HL-60 (cell line): Measurements from ENCODE around the gene SDCCAG8.

Experiments used
- DNase-seq, 2 experiments: peaks; one replicate each; pipeline ENCODE4 v3.0.0-alpha.2; 2010 to 2020; ENCODE audit warnings: low read depth in 1 of 2, low spot score in 1 of 2
- H3K27ac ChIP-seq: fragments of 250-450 bp; sonication (Bioruptor Pico); replicated peaks from 2 replicates; pipeline ENCODE4 v1.5.1; 2020; ENCODE audit warnings: mild to moderate bottlenecking, moderate library complexity
- H3K27me3 ChIP-seq: fragments of 250-450 bp; sonication (Bioruptor Pico); 2 replicates; pipeline ENCODE4 v1.5.1; 2021; ENCODE audit warnings: mild to moderate bottlenecking, moderate library complexity; ENCODE audit not compliant: insufficient read depth, poor library complexity, severe bottlenecking
- H3K4me3 ChIP-seq: replicated peaks from 2 replicates; pipeline ENCODE4 v1.5.1; 2011; ENCODE audit warnings: mild to moderate bottlenecking, control low read depth, low read length; ENCODE audit not compliant: insufficient read depth
- CTCF ChIP-seq: IDR thresholded peaks from one replicate; pipeline ENCODE4 v1.5.1; 2011; ENCODE audit warnings: low read length, control low read depth, inconsistent platforms; ENCODE audit not compliant: insufficient read depth
- GABPA ChIP-seq: IDR thresholded peaks from 2 replicates; pipeline ENCODE4 v1.6.1; 2012; ENCODE audit warnings: low read depth
- POLR2AphosphoS5 ChIP-seq: IDR thresholded peaks from 2 replicates; pipeline ENCODE4 v1.6.1; 2012; ENCODE audit warnings: low read depth
- REST ChIP-seq: IDR thresholded peaks from 2 replicates; pipeline ENCODE4 v1.6.1; 2012; ENCODE audit warnings: low read depth; ENCODE audit not compliant: insufficient replicate concordance
- SPI1 ChIP-seq: IDR thresholded peaks from 2 replicates; pipeline ENCODE4 v1.6.1; 2012; ENCODE audit warnings: low read depth, mild to moderate bottlenecking, borderline replicate concordance

SDCCAG8 gene

GRCh38 chr1:243408479-243408878, 152.6 kb downstream of the SDCCAG8 start:
- TF ChIP-seq CTCF, result no peak
- Histone ChIP-seq H3K27me3 (no peaks in the 10 kb centered on the region), H3K4me3 (no peak overlapping the region), H3K27ac (no peak overlapping the region)
- DNase-seq, result no peak

GRCh38 chr1:243409284-243409683, 153.4 kb downstream of the SDCCAG8 start:
- TF ChIP-seq POLR2AphosphoS5, result no peak
- no peak for TF ChIP-seq SPI1
- no peak for TF ChIP-seq REST
- no peak for TF ChIP-seq GABPA
- Histone ChIP-seq H3K27ac (no peak overlapping the region), H3K27me3 (no peaks in the 10 kb centered on the region), H3K4me3 (no peak overlapping the region)
- no peak for DNase-seq

- Histone ChIP-seq H3K27me3 (no peaks in the 10 kb centered on the region), H3K27ac (no peak overlapping the region), H3K4me3 (no peak overlapping the region)
- TF ChIP-seq POLR2AphosphoS5 (no peak), CTCF (no peak), SPI1 (no peak), GABPA (no peak), REST (no peak)
- DNase-seq, result no peak
Observed at GRCh38 chr1:243411472-243411871, 155.6 kb downstream of the SDCCAG8 start.

- TF ChIP-seq GABPA (no peak), CTCF (no peak), POLR2AphosphoS5 (no peak), REST (no peak), SPI1 (no peak)
- Histone ChIP-seq H3K27me3 (no peaks in the 10 kb centered on the region), H3K4me3 (no peak overlapping the region), H3K27ac (no peak overlapping the region)
- no peak for DNase-seq
Observed at GRCh38 chr1:243413431-243414151, 157.8 kb downstream of the SDCCAG8 start.
